Upper lobe of left lung (tissue), 4 donors: ENCODE measurements around the gene AGBL1.

Experiments used
- EP300 ChIP-seq, 4 donors: sonication (generic); formaldehyde crosslinking; IDR thresholded peaks; one replicate each; pipeline ENCODE4 v1.5.1; 2017; ENCODE audit warnings: antibody characterized with exemption in 4 of 4, control low read depth in 2 of 4
- POLR2A ChIP-seq, 4 donors: fragments of 450-650 bp; IDR thresholded peaks; one replicate each; pipeline ENCODE4 v1.5.1; 2016 to 2017; ENCODE audit warnings: antibody characterized with exemption in 4 of 4, mild to moderate bottlenecking in 2 of 4
- TF ChIP-seq, protein P1 (sequence below), 6 experiments: fragments of 450-650 bp in 4 of 6; fragments of 200-600 bp in 2 of 6; sonication (generic) in 2 of 6; IDR thresholded peaks; one replicate each; pipeline ENCODE4 v1.5.1; 2016 to 2019; ENCODE audit warnings: antibody characterized with exemption in 6 of 6

DNA sequence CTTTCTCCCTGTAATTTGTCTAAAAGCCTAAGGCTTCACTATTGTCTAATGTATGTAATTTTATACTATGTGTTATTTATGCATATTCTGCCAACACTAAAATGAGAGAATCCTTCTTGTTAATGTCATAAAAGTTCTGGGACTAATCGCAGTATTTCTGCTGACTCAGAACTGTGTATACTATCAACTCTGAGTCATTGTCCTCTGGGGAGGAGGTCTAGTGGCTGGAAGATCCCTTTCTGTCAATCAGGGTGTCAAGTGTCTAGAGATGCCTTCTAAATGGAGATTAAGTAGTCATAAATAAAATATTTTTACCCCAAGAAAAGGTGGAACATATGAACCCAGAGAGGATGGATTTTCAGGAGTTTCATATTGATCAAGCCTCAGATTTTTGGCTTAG, 473.4 kb downstream of the AGBL1 start:
- TF ChIP-seq, protein P1, sequence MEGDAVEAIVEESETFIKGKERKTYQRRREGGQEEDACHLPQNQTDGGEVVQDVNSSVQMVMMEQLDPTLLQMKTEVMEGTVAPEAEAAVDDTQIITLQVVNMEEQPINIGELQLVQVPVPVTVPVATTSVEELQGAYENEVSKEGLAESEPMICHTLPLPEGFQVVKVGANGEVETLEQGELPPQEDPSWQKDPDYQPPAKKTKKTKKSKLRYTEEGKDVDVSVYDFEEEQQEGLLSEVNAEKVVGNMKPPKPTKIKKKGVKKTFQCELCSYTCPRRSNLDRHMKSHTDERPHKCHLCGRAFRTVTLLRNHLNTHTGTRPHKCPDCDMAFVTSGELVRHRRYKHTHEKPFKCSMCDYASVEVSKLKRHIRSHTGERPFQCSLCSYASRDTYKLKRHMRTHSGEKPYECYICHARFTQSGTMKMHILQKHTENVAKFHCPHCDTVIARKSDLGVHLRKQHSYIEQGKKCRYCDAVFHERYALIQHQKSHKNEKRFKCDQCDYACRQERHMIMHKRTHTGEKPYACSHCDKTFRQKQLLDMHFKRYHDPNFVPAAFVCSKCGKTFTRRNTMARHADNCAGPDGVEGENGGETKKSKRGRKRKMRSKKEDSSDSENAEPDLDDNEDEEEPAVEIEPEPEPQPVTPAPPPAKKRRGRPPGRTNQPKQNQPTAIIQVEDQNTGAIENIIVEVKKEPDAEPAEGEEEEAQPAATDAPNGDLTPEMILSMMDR (IDR thresholded peaks at IDR 0.05): no peak
- TF ChIP-seq POLR2A (IDR thresholded peaks at IDR 0.05) (no peak), EP300 (IDR thresholded peaks at IDR 0.05) (no peak)
